H1 (cell line): Measurements from ENCODE around the gene VWCE. TPM values are rescaled to one million over a fixed set of nuclear protein-coding genes. Genes with fewer than 3 reads are reported as not detected.

Experiments used
- CTCF ChIA-PET: fragments of 300-600 bp; sonication (Branson Sonifier 250); formaldehyde crosslinking; loops from one replicate; lab custom pipeline; 2021; ENCODE audit not compliant: partially characterized antibody; lab: Charles Lee
- POLR2A ChIA-PET: fragments of 300-600 bp; sonication (Branson Sonifier 250); formaldehyde crosslinking; loops from one replicate; lab custom pipeline; 2021; ENCODE audit warnings: inconsistent platforms; ENCODE audit not compliant: partially characterized antibody; lab: Charles Lee
- DNase-seq, 2 experiments: peaks; one replicate each; pipeline versions ENCODE4 v3.0.0 to v3.0.0-alpha.2; 2010 to 2022; ENCODE audit warnings: low spot score in 2 of 2, low read depth in 1 of 2, mixed read lengths in 1 of 2
- FAIRE-seq: peaks from 2 replicates; lab custom pipeline; 2011; peaks lifted over from hg19 to GRCh38; lab: Jason Lieb, UNC
- H2AFZ ChIP-seq: 2 replicates; pipeline ENCODE4 v1.8.1; 2012; ENCODE audit warnings: low read length, inconsistent platforms
- H2AK5ac ChIP-seq: 2 replicates; pipeline ENCODE4 v1.6.1; 2013; ENCODE audit warnings: low read depth, low read length
- H2BK120ac ChIP-seq: replicated peaks from 2 replicates; pipeline ENCODE3; 2013; ENCODE audit warnings: low read depth, low read length, inconsistent platforms
- H2BK12ac ChIP-seq: 2 replicates; pipeline ENCODE4 v1.6.1; 2013; ENCODE audit warnings: low read depth, low read length
- H2BK15ac ChIP-seq: 2 replicates; pipeline ENCODE4 v1.6.1; 2013; ENCODE audit warnings: low read length
- H2BK20ac ChIP-seq: 2 replicates; pipeline ENCODE4 v1.6.1; 2013; ENCODE audit warnings: low read length
- H2BK5ac ChIP-seq: 2 replicates; pipeline ENCODE4 v1.6.1; 2013; ENCODE audit warnings: low read depth, low read length
- H3K14ac ChIP-seq: 2 replicates; pipeline ENCODE4 v1.6.1; 2013; ENCODE audit warnings: inconsistent platforms; ENCODE audit not compliant: insufficient read length
- H3K18ac ChIP-seq: 2 replicates; pipeline ENCODE4 v1.6.1; 2013; ENCODE audit warnings: low read length; ENCODE audit errors: extremely low read depth
- H3K23ac ChIP-seq: 2 replicates; pipeline ENCODE4 v1.6.1; 2013; ENCODE audit warnings: inconsistent platforms; ENCODE audit not compliant: insufficient read length
- H3K23me2 ChIP-seq: 2 replicates; pipeline ENCODE4 v1.6.1; 2013; ENCODE audit warnings: low read depth, low read length
- H3K27ac ChIP-seq: 2 replicates; pipeline ENCODE4 v1.6.1; 2011; ENCODE audit warnings: low read depth, low read length, inconsistent platforms
- H3K27me3 ChIP-seq, 4 experiments: replicated peaks in 1 of 4; 1 replicate in 1 of 4; 2 replicates in 3 of 4; pipeline versions ENCODE4 v1.6.1 to v1.8.1; 2011 to 2013; ENCODE audit warnings: low read length in 3 of 4, mild to moderate bottlenecking in 3 of 4, inconsistent platforms in 2 of 4, mixed read lengths in 2 of 4, moderate library complexity in 1 of 4; ENCODE audit not compliant: control insufficient read depth in 3 of 4, insufficient read depth in 3 of 4; ENCODE audit errors: extremely low read depth in 1 of 4
- H3K36me3 ChIP-seq, 4 experiments: 2 replicates each; pipeline versions ENCODE4 v1.6.1 to v1.8.1; 2011 to 2013; ENCODE audit warnings: mild to moderate bottlenecking in 4 of 4, low read length in 3 of 4, moderate library complexity in 2 of 4, control low read depth in 1 of 4, inconsistent platforms in 1 of 4; ENCODE audit not compliant: insufficient read depth in 4 of 4, control insufficient read depth in 2 of 4
- H3K4ac ChIP-seq: replicated peaks from 2 replicates; pipeline ENCODE3; 2013; ENCODE audit warnings: low read length, low read depth, mixed read lengths, inconsistent platforms; ENCODE audit not compliant: insufficient read length
- H3K4me1 ChIP-seq, 4 experiments: replicated peaks in 1 of 4; 1 replicate in 1 of 4; 2 replicates in 3 of 4; pipeline versions ENCODE4 v1.6.1 to v1.8.1; 2011 to 2013; ENCODE audit warnings: low read length in 3 of 4, inconsistent platforms in 2 of 4, mixed read lengths in 1 of 4; ENCODE audit not compliant: insufficient read depth in 4 of 4, control insufficient read depth in 3 of 4
- H3K4me2 ChIP-seq, 2 experiments: 2 replicates each; pipeline versions ENCODE4 v1.6.1 to v1.8.1; 2011 to 2013; ENCODE audit warnings: low read depth in 2 of 2, low read length in 2 of 2, control low read depth in 1 of 2, inconsistent platforms in 1 of 2, mild to moderate bottlenecking in 1 of 2; ENCODE audit not compliant: insufficient read depth in 1 of 2
- H3K4me3 ChIP-seq, 4 experiments: fragments of 200-600, 300-600 bp in 1 of 4; sonication (generic), shearing (Covaris generic), sonication (Bioruptor Twin) in 1 of 4; 2 replicates each; pipeline versions ENCODE4 v1.5.1 to v1.8.1; 2011 to 2016; ENCODE audit warnings: low read length in 4 of 4, low read depth in 3 of 4, control low read depth in 2 of 4, inconsistent platforms in 2 of 4, mild to moderate bottlenecking in 2 of 4, mixed read lengths in 1 of 4, moderate library complexity in 1 of 4; ENCODE audit not compliant: insufficient read depth in 2 of 4; ENCODE audit errors: extremely low read depth in 1 of 4
- H3K56ac ChIP-seq: replicated peaks from 2 replicates; pipeline ENCODE3; 2013; ENCODE audit warnings: low read depth, mild to moderate bottlenecking, mixed read lengths, low read length, inconsistent platforms; ENCODE audit not compliant: insufficient read length
- H3K79me1 ChIP-seq: 2 replicates; pipeline ENCODE4 v1.6.1; 2013; ENCODE audit warnings: low read depth, low read length, control low read depth
- H3K79me2 ChIP-seq, 2 experiments: 2 replicates each; pipeline versions ENCODE4 v1.6.1 to v1.8.1; 2012 to 2013; ENCODE audit warnings: low read length in 2 of 2, mild to moderate bottlenecking in 2 of 2, inconsistent platforms in 1 of 2; ENCODE audit not compliant: insufficient read depth in 2 of 2, control insufficient read depth in 1 of 2
- H3K9ac ChIP-seq, 4 experiments: replicated peaks in 1 of 4; 1 replicate in 1 of 4; 2 replicates in 3 of 4; pipeline versions ENCODE4 v1.6.1 to v1.8.1; 2011 to 2013; ENCODE audit warnings: low read depth in 3 of 4, low read length in 3 of 4, control low read depth in 2 of 4, mild to moderate bottlenecking in 2 of 4, moderate library complexity in 2 of 4, inconsistent platforms in 1 of 4; ENCODE audit errors: extremely low read depth in 1 of 4
- H3K9me3 ChIP-seq, 2 experiments: 2 replicates each; pipeline versions ENCODE4 v1.6.1 to v1.8.1; 2012 to 2013; ENCODE audit warnings: mild to moderate bottlenecking in 2 of 2, moderate library complexity in 2 of 2, control low read depth in 1 of 2, inconsistent platforms in 1 of 2, low read depth in 1 of 2, low read length in 1 of 2, mixed read lengths in 1 of 2; ENCODE audit not compliant: insufficient read depth in 2 of 2
- H4K20me1 ChIP-seq, 2 experiments: replicated peaks in 1 of 2; 2 replicates each; pipeline versions ENCODE3 to v1.8.1; 2011 to 2013; ENCODE audit warnings: inconsistent platforms in 2 of 2, low read length in 2 of 2, mild to moderate bottlenecking in 1 of 2; ENCODE audit not compliant: insufficient read depth in 2 of 2, control insufficient read depth in 1 of 2
- H4K5ac ChIP-seq: 2 replicates; pipeline ENCODE4 v1.6.1; 2013; ENCODE audit warnings: low read length, low read depth, mixed read lengths, inconsistent platforms; ENCODE audit not compliant: insufficient read length
- H4K8ac ChIP-seq: 2 replicates; pipeline ENCODE4 v1.8.0; 2013; ENCODE audit warnings: mild to moderate bottlenecking, moderate library complexity, low read length, inconsistent platforms; ENCODE audit not compliant: insufficient read depth; ENCODE audit errors: extremely low read depth
- H4K91ac ChIP-seq: replicated peaks from 2 replicates; pipeline ENCODE3; 2013; ENCODE audit warnings: low read length, mixed read lengths, inconsistent platforms; ENCODE audit not compliant: insufficient read length
- BRCA1 ChIP-seq: IDR thresholded peaks from 2 replicates; pipeline ENCODE4 v1.6.1; 2012; ENCODE audit warnings: low read depth, low read length, improper control_type of control experiment
- CHD2 ChIP-seq: IDR thresholded peaks from 2 replicates; pipeline ENCODE4 v1.6.1; 2012; ENCODE audit warnings: low read length, improper control_type of control experiment
- CTCF ChIP-seq, 3 experiments: IDR thresholded peaks; 1 replicate in 2 of 3; 2 replicates in 1 of 3; pipeline versions ENCODE4 v1.5.1 to v1.6.1; 2011; ENCODE audit warnings: low read length in 3 of 3, mild to moderate bottlenecking in 3 of 3, inconsistent platforms in 2 of 3, low read depth in 1 of 3, moderate library complexity in 1 of 3; ENCODE audit not compliant: insufficient read depth in 1 of 3; ENCODE audit errors: control extremely low read depth in 1 of 3
- EGR1 ChIP-seq: IDR thresholded peaks from 2 replicates; pipeline ENCODE4 v1.6.1; 2011; ENCODE audit warnings: low read depth, low read length, borderline replicate concordance
- GTF2F1 ChIP-seq: IDR thresholded peaks from 2 replicates; pipeline ENCODE4 v1.6.1; 2012; ENCODE audit warnings: low read depth, low read length, improper control_type of control experiment, borderline replicate concordance
- JUN ChIP-seq: IDR thresholded peaks from 2 replicates; pipeline ENCODE4 v1.6.1; 2011; ENCODE audit warnings: low read depth, mild to moderate bottlenecking, improper control_type of control experiment, low read length
- KDM5A ChIP-seq: fragments of 200-600 bp; IDR thresholded peaks from 2 replicates; pipeline ENCODE4 v1.7.1; 2012; ENCODE audit warnings: mild to moderate bottlenecking, low read length, inconsistent platforms, mixed read lengths
- RAD21 ChIP-seq, 2 experiments: IDR thresholded peaks in 1 of 2; conservative IDR thresholded peaks in 1 of 2; 2 replicates each; pipeline ENCODE4 v1.6.1; 2011; ENCODE audit warnings: low read depth in 2 of 2, low read length in 2 of 2, improper control_type of control experiment in 1 of 2, inconsistent platforms in 1 of 2, mild to moderate bottlenecking in 1 of 2, moderate library complexity in 1 of 2
- SP4 ChIP-seq: IDR thresholded peaks from 2 replicates; pipeline ENCODE4 v1.6.1; 2012; ENCODE audit warnings: low read length, inconsistent platforms
- SRF ChIP-seq: IDR thresholded peaks from 2 replicates; pipeline ENCODE4 v1.6.1; 2011; ENCODE audit warnings: mild to moderate bottlenecking, low read depth, low read length, moderate library complexity
- ZNF274 ChIP-seq: IDR thresholded peaks from 2 replicates; pipeline ENCODE4 v1.7.0; 2012; ENCODE audit warnings: low read length, borderline replicate concordance; ENCODE audit errors: extremely low read depth
- WGBS, 2 experiments: shearing (Covaris generic) in 1 of 2; methylation state at CpG; one replicate each; pipeline versions ENCODE4 v1.1.6 to v1.1.7; 2013 to 2015; ENCODE audit warnings: low lambda C conversion rate in 2 of 2, mixed read lengths in 2 of 2, inconsistent platforms in 1 of 2, low coverage in 1 of 2, missing lambda C conversion rate in 1 of 2; ENCODE audit not compliant: insufficient replicate concordance in 2 of 2, insufficient coverage in 1 of 2, insufficient read length in 1 of 2; ENCODE audit errors: extremely low coverage in 1 of 2, missing lambda C conversion rate in 1 of 2; 5-methylcytosine and 5-hydroxymethylcytosine counted together
- polyA plus RNA-seq, 7 experiments: library from polyadenylated mRNA; depleted of rRNA in 3 of 7; stranded (reverse) in 5 of 7; unstranded in 2 of 7; fragments of >200 nt in 5 of 7; fragments of 200-250 nt in 2 of 7; gene quantifications; 1 replicate in 5 of 7; 2 replicates in 1 of 7; 4 replicates in 1 of 7; pipeline versions ENCODE4 v1.2.1 to v1.2.3, GENCODE V29; 2011 to 2013; ENCODE audit warnings: missing spikeins in 2 of 7, mixed read lengths in 2 of 7
- total RNA-seq: library from RNA; stranded (reverse); fragmentation: NEBNext Ultra II Directional; extraction: Animal tissue kit (Norgen Biotek cat#: 25700); gene quantifications from 2 replicates; pipeline ENCODE4 v1.2.1, GENCODE V29; 2021

Gene VWCE
- total and polyA plus RNA-seq, 2 of the 8 experiments (the other 6 are each of a cell fraction or from before 2014, with no cell fraction given), result 9.5 to 12.3 TPM

GRCh38 chr11:61265357-61265756 is 29.8 kb downstream of the VWCE start:
- Histone ChIP-seq H4K20me1 (no peaks in the 10 kb centered on the region), H3K27me3 (no peaks in the 10 kb centered on the region), H3K56ac (no peak overlapping the region), H3K14ac (no peak overlapping the region), H3K4me3 (no peak overlapping the region), H4K5ac (no peak overlapping the region), H3K9ac (no peak overlapping the region), H3K79me1 (no peaks in the 10 kb centered on the region), H3K9me3 (no peaks in the 10 kb centered on the region), H2AK5ac (no peak overlapping the region), H2BK120ac (no peak overlapping the region), H2BK15ac (no peak overlapping the region), H3K4me2 (no peak overlapping the region), H3K4ac (no peak overlapping the region), H2AFZ (no peak overlapping the region), H3K23ac (no peak overlapping the region), H3K27ac (no peak overlapping the region), H4K91ac (no peak overlapping the region), H4K8ac (no peak overlapping the region; the same call in 1 of the 2 replicates), H2BK12ac (no peak overlapping the region), H3K23me2 (no peaks in the 10 kb centered on the region), H2BK5ac (no peak overlapping the region), H3K4me1 (no peaks in the 10 kb centered on the region), H3K18ac (no peak overlapping the region), H3K79me2 (no peaks in the 10 kb centered on the region), H2BK20ac (no peak overlapping the region), H3K36me3 (peaks cover 0 to 2% (median 0%) of the 10 kb centered on the region in 4 experiments; a peak in 1 of 8 replicates)
- DNase-seq (no peak), FAIRE-seq (no peak)
- WGBS, 2 experiments, result 97% methylated on average over 13 of the region's 14 CpGs; no CpG with 5 or more reads in 1 of the 2 experiments
- POLR2A ChIA-PET, result interaction anchor here (0.6 to 2.0 kb wide), 3 partner anchors 10 to 96 kb away, joined by 4 to 6 read pairs (median 6); partner anchors contain the start of gene CYB561A3
- CTCF ChIA-PET, result interaction anchor here (1.0 to 3.4 kb wide), 3 partner anchors 9 to 15 kb away, joined by 3 to 15 read pairs (median 5); no protein-coding TSS in a partner anchor
- TF ChIP-seq RAD21 (IDR thresholded peaks at IDR 0.05 in 1 of 2, conservative IDR thresholded peaks at IDR 0.05 in 1 of 2; ENCODE audit: low read depth in 2 of 2, low read length in 2 of 2), result no peak
- TF ChIP-seq CHD2, result no peak
- TF ChIP-seq ZNF274, result no peak
- TF ChIP-seq KDM5A, result no peak
- no peak for TF ChIP-seq JUN
- TF ChIP-seq SP4, result no peak
- no peak for TF ChIP-seq GTF2F1
- TF ChIP-seq CTCF (IDR thresholded peaks at IDR 0.05; ENCODE audit: control extremely low read depth in 1 of 3, insufficient read depth in 1 of 3, low read depth in 1 of 3, low read length in 3 of 3), result no peak
- TF ChIP-seq SRF, result no peak
- TF ChIP-seq BRCA1, result no peak
- no peak for TF ChIP-seq EGR1
